ENCODE results near the gene HTR4.

HTR4 gene

GRCh38 chr5:148452499-148453193 is 201.7 kb downstream of the HTR4 start:
- Mint-ChIP-seq H3K4me1 (no peaks in the 10 kb centered on the region), H3K27me3 (no peaks in the 10 kb centered on the region), H3K9me3 (no peaks in the 10 kb centered on the region), H3K36me3 (ENCODE audit: insufficient read depth) (no peaks in the 10 kb centered on the region), H3K4me3 (no peak overlapping the region), H3K27ac (ENCODE audit: low read depth) (no peak overlapping the region)
- ATAC-seq (replicated peaks; ENCODE audit: extremely low read depth, poor library complexity, severe bottlenecking) (no peak), DNase-seq (ENCODE audit: low spot score in 2 of 2) (no peak)

DNA sequence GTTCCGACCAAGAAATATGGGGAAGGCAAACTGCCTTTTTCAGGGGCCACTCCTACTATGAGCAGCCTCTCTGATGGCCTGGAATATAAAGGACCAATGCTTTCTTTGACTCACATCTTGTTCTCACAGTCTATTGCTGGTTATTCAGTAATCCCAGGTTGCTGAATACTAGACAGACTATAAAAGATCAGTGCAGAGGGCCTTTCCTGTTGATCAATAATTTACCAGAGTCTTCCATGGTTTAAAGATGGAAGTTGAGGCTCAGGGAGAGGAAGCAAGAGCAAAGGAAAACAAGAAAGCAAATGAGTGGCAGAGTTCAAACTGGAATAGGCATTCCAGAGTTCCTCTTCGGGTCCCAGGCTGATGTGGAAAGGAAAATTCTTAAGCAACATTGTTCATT is 207.7 kb downstream of the HTR4 start:
- Mint-ChIP-seq H3K36me3 (ENCODE audit: insufficient read depth) (peaks cover 10% of the 10 kb centered on the region), H3K4me1 (no peaks in the 10 kb centered on the region), H3K27ac (ENCODE audit: low read depth) (no peak overlapping the region), H3K27me3 (no peaks in the 10 kb centered on the region), H3K4me3 (no peak overlapping the region), H3K9me3 (no peaks in the 10 kb centered on the region)
- ATAC-seq (replicated peaks; ENCODE audit: extremely low read depth, poor library complexity, severe bottlenecking) (no peak), DNase-seq (ENCODE audit: low spot score in 2 of 2) (no peak)

GRCh38 chr5:148445578-148445977 is 208.7 kb downstream of the HTR4 start:
- no peaks in the 10 kb centered on the region for H3K4me1 Mint-ChIP-seq
- H3K27me3 Mint-ChIP-seq, result no peaks in the 10 kb centered on the region
- no peak overlapping the region for H3K27ac Mint-ChIP-seq (ENCODE audit: low read depth)
- no peaks in the 10 kb centered on the region for H3K9me3 Mint-ChIP-seq
- DNase-seq (ENCODE audit: low spot score in 2 of 2), result no peak
- no peak for ATAC-seq (replicated peaks; ENCODE audit: extremely low read depth, poor library complexity, severe bottlenecking)
- no peak overlapping the region for H3K4me3 Mint-ChIP-seq
- peaks cover 17% of the 10 kb centered on the region for H3K36me3 Mint-ChIP-seq (ENCODE audit: insufficient read depth)

DNA sequence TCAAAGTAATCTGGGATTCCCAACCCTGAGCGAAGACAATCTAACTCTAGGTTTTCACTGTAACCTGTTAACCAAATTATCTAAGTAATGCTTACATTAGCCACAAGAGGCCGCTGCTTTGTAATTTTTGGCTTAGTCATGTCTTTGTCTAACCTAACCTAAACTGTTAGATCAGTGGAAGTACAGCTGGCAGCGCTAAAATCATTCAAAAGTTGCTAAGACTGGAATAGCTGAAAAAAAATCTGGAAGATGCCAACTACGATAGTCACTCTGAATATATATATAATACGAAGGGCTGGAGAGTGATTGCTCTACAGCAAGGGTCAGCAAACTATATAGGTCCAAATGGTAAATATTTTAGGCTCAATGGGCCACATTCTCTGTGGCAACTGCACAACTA is 210.3 kb downstream of the HTR4 start:
- H3K27ac Mint-ChIP-seq (ENCODE audit: low read depth), result no peak overlapping the region
- DNase-seq (ENCODE audit: low spot score in 2 of 2) (peak in 1 of 2 donors; percentile 23), ATAC-seq (replicated peaks; ENCODE audit: extremely low read depth, poor library complexity, severe bottlenecking) (peak; percentile 56)
- H3K4me3 Mint-ChIP-seq, result no peak overlapping the region
- peaks cover 29% of the 10 kb centered on the region for H3K36me3 Mint-ChIP-seq (ENCODE audit: insufficient read depth)
- no peaks in the 10 kb centered on the region for H3K4me1 Mint-ChIP-seq
- no peaks in the 10 kb centered on the region for H3K27me3 Mint-ChIP-seq
- H3K9me3 Mint-ChIP-seq, result no peaks in the 10 kb centered on the region

DNA sequence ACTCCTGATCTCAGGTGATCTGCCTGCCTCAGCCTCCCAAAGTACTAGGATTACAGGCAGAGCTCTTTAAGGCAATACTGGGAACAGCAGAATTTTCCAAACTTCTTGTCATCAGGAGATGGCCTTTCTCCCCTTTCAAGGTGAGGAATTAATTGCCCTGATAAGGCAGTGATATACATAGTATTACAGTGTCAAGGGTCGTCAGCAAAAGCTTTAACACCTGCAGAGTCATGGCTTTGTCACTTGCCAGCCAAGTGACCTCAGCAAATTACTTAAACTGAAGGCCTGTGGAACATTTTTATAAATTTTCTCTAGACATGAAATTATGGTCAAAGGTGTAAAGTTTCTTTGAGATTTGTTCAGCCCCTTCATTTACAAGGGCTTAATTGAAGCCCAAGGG is 211.1 kb downstream of the HTR4 start:
- ATAC-seq (replicated peaks; ENCODE audit: extremely low read depth, poor library complexity, severe bottlenecking) (no peak), DNase-seq (ENCODE audit: low spot score in 2 of 2) (no peak)
- Mint-ChIP-seq H3K27me3 (no peaks in the 10 kb centered on the region), H3K9me3 (no peaks in the 10 kb centered on the region), H3K4me3 (no peak overlapping the region), H3K27ac (ENCODE audit: low read depth) (no peak overlapping the region), H3K36me3 (ENCODE audit: insufficient read depth) (peaks cover 31% of the 10 kb centered on the region), H3K4me1 (no peaks in the 10 kb centered on the region)

DNA sequence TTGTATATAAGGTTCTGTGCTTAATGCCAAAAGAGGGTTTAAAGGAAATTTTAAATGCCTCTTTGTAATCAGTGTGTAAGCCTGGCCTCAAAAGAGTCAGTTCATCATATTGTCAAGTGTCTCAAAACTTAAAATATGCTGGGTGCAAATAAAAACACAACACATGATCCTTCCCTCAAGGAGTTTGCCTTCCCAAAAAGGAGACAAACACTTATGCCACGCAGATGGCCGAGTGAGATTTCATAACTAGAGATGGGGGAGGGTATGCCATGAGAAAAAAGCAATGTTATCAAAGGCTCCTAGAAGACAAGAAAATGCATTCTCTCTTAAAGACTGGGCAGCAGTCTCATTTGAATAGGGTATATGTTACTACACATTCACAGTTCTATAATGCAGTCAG is 215.4 kb downstream of the HTR4 start:
- H3K27ac Mint-ChIP-seq (ENCODE audit: low read depth), result no peak overlapping the region
- H3K36me3 Mint-ChIP-seq (ENCODE audit: insufficient read depth), result peaks cover 54% of the 10 kb centered on the region
- no peak overlapping the region for H3K4me3 Mint-ChIP-seq
- no peaks in the 10 kb centered on the region for H3K9me3 Mint-ChIP-seq
- DNase-seq (ENCODE audit: low spot score in 2 of 2) (no peak), ATAC-seq (replicated peaks; ENCODE audit: extremely low read depth, poor library complexity, severe bottlenecking) (no peak)
- H3K4me1 Mint-ChIP-seq, result no peaks in the 10 kb centered on the region
- H3K27me3 Mint-ChIP-seq, result no peaks in the 10 kb centered on the region

DNA sequence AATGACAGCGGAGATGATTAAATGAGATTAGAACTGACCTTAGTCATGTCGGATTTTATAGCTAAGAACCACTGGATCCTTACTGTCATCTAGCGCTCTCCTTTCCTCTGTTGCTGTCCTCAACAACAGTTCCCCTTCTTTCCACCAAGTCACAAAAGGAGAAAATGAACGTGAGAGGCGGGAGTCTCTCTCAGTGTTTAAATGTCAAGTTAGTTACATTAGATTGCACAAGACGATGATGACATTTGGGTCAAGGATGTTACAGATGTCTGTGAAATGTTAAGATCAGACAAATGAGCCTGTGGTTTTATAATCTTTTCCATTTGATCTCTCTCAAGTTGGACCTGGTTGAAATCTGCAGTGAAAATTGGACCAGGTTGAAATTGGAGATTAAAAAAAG is 217.1 kb downstream of the HTR4 start:
- Mint-ChIP-seq H3K27me3 (no peaks in the 10 kb centered on the region), H3K4me1 (no peaks in the 10 kb centered on the region), H3K27ac (ENCODE audit: low read depth) (no peak overlapping the region), H3K36me3 (ENCODE audit: insufficient read depth) (peaks cover 61% of the 10 kb centered on the region), H3K9me3 (no peaks in the 10 kb centered on the region), H3K4me3 (no peak overlapping the region)
- DNase-seq (ENCODE audit: low spot score in 2 of 2) (no peak), ATAC-seq (replicated peaks; ENCODE audit: extremely low read depth, poor library complexity, severe bottlenecking) (no peak)

DNA sequence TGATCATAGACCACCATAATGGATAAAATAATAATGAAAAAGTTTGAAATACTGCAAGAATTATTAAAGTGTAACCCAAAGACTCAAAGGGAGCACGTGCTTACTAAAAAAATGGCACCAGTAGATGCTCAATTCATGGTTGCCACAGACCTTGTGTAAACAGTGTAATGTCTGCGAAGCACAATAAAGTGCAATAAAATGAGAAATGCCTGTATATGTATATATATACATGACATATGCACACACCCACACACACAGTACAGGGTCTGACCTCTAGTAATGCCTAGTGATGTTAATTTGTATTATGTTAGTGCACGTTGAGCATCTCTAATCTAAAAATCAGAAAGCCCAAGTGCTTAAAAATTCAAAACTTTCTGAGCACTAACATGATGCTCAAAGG is 218.3 kb downstream of the HTR4 start:
- no peak overlapping the region for H3K4me3 Mint-ChIP-seq
- no peaks in the 10 kb centered on the region for H3K27me3 Mint-ChIP-seq
- ATAC-seq (replicated peaks; ENCODE audit: extremely low read depth, poor library complexity, severe bottlenecking) (no peak), DNase-seq (ENCODE audit: low spot score in 2 of 2) (no peak)
- H3K27ac Mint-ChIP-seq (ENCODE audit: low read depth), result no peak overlapping the region
- no peaks in the 10 kb centered on the region for H3K4me1 Mint-ChIP-seq
- H3K9me3 Mint-ChIP-seq, result no peaks in the 10 kb centered on the region
- peaks cover 56% of the 10 kb centered on the region for H3K36me3 Mint-ChIP-seq (ENCODE audit: insufficient read depth)

DNA sequence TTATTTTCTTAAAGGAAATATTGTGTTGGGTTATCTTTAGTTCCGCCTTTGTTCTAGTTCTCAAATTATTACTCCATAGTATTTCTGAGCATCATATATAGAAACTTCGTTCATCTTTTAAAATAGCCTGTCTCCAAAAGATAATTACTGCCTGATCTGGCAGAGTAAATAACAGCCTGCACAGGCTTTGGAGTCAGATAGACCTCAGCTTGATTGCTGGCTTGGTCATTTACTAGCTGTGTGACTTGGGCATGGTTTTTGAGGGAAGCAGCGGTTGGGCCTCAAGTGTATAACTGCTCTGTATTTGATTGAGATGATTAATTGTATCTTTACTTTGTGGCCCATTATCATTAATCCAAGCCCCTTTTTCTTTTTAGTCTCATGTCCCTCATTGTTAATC is 220.5 kb downstream of the HTR4 start:
- ATAC-seq (replicated peaks; ENCODE audit: extremely low read depth, poor library complexity, severe bottlenecking), result no peak
- H3K9me3 Mint-ChIP-seq, result no peaks in the 10 kb centered on the region
- H3K27me3 Mint-ChIP-seq, result no peaks in the 10 kb centered on the region
- H3K27ac Mint-ChIP-seq (ENCODE audit: low read depth), result no peak overlapping the region
- no peak for DNase-seq (ENCODE audit: low spot score in 2 of 2)
- H3K36me3 Mint-ChIP-seq (ENCODE audit: insufficient read depth), result peaks cover 51% of the 10 kb centered on the region
- H3K4me1 Mint-ChIP-seq, result peaks cover 6% of the 10 kb centered on the region
- H3K4me3 Mint-ChIP-seq, result no peak overlapping the region

Measured in central memory CD8-positive, alpha-beta T cell (primary cell).